Measurements from ENCODE around the gene PREB.

DNA sequence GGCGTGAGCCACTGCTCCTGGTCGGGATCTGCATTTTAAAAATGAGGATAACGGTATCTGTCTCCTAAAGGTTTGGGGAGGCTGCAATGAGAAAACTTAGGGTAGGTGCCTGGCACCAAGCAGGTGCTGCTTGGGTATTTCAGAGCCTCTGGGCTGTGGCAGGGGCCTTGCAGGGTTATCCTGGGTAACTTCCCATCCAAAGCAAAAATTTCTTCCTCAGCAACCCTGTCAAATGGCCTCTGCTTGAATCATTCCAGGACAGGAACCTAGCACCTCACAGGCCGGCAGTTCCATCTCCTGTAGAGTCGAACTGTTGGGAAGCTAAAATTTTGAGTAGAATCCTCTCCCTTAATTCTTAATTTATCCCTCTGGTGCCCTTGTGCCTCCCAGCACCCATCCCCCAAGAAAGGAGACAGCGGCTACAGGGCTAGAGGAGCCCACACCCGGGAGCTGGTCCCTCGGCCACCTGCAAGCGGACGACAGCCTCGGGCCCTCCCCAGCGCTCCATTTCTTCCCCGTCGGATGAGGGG, 16.4 kb downstream of the PREB start:
- TF ChIP-seq, protein P1, sequence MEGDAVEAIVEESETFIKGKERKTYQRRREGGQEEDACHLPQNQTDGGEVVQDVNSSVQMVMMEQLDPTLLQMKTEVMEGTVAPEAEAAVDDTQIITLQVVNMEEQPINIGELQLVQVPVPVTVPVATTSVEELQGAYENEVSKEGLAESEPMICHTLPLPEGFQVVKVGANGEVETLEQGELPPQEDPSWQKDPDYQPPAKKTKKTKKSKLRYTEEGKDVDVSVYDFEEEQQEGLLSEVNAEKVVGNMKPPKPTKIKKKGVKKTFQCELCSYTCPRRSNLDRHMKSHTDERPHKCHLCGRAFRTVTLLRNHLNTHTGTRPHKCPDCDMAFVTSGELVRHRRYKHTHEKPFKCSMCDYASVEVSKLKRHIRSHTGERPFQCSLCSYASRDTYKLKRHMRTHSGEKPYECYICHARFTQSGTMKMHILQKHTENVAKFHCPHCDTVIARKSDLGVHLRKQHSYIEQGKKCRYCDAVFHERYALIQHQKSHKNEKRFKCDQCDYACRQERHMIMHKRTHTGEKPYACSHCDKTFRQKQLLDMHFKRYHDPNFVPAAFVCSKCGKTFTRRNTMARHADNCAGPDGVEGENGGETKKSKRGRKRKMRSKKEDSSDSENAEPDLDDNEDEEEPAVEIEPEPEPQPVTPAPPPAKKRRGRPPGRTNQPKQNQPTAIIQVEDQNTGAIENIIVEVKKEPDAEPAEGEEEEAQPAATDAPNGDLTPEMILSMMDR (IDR thresholded peaks at IDR 0.05): no peak
- TF ChIP-seq POLR2A (IDR thresholded peaks at IDR 0.05): no peak
